K562 (cell line): ENCODE measurements around the gene ENG. TPM values are rescaled to one million over a fixed set of nuclear protein-coding genes. Genes with fewer than 3 reads are reported as not detected.

ENCODE experiments used
- ATAC-seq: fragments of 200-7000 bp; cut with Tn5 transposase; 3 replicates; pipeline ENCODE4 v1.9.1; 2020; ENCODE audit warnings: moderate library complexity
- BruUV-seq: library from RNA; stranded (reverse); fragments of 400-500 nt; replicated peaks from 2 replicates; lab custom pipeline; 2021; lab: Mats Ljungman, UMichigan
- CTCF ChIA-PET: fragments of 300-600 bp; formaldehyde crosslinking; extraction: SDS; loops from one replicate; lab custom pipeline; 2021; ENCODE audit warnings: low intra/inter-chr PET ratio; lab: Yijun Ruan, JAX
- POLR2A ChIA-PET: fragments of 300-600, 350-650 bp; sonication (Branson Sonifier 250); formaldehyde crosslinking; extraction: SDS; loops from one replicate; lab custom pipeline; 2021; ENCODE audit warnings: antibody characterized with exemption, inconsistent platforms; lab: Yijun Ruan, JAX
- DNase-seq, 4 experiments: peaks; one replicate each; pipeline versions ENCODE4 v3.0.0 to v3.0.0-alpha.2; 2011 to 2018; ENCODE audit warnings: low spot score in 3 of 4, mixed read lengths in 3 of 4; ENCODE audit errors: extremely low read depth in 1 of 4
- FAIRE-seq: peaks from 2 replicates; lab custom pipeline; 2011; peaks lifted over from hg19 to GRCh38; lab: Jason Lieb, UNC
- H2AFZ ChIP-seq: 2 replicates; pipeline ENCODE4 v1.6.0; 2011; ENCODE audit warnings: low read depth, low read length, control low read depth, inconsistent platforms
- H3K27ac ChIP-seq: fragments of 200-600 bp; 3 replicates; pipeline ENCODE4 v1.8.0; 2011; ENCODE audit warnings: low read depth, mild to moderate bottlenecking, control low read depth, inconsistent platforms, low read length, moderate library complexity, mixed read lengths; ENCODE audit errors: extremely low read depth
- H3K27me3 ChIP-seq, 2 experiments: fragments of 300-600 bp in 1 of 2; 2 replicates in 1 of 2; 3 replicates in 1 of 2; pipeline versions ENCODE4 v1.6.0 to v1.8.0; 2011; ENCODE audit warnings: inconsistent platforms in 2 of 2, low read length in 2 of 2, mild to moderate bottlenecking in 1 of 2, mixed read lengths in 1 of 2, moderate library complexity in 1 of 2; ENCODE audit not compliant: control insufficient read depth in 2 of 2, insufficient read depth in 2 of 2
- H3K36me3 ChIP-seq: fragments of 300-600 bp; 3 replicates; pipeline ENCODE4 v1.8.0; 2011; ENCODE audit warnings: mild to moderate bottlenecking, low read length, inconsistent platforms; ENCODE audit not compliant: control insufficient read depth, insufficient read depth
- H3K4me1 ChIP-seq, 2 experiments: fragments of 200-600 bp in 1 of 2; replicated peaks in 1 of 2; 2 replicates in 1 of 2; 3 replicates in 1 of 2; pipeline versions ENCODE4 v1.5.1 to v1.8.0; 2011; ENCODE audit warnings: inconsistent platforms in 2 of 2, low read length in 2 of 2, mild to moderate bottlenecking in 1 of 2, mixed read lengths in 1 of 2, moderate library complexity in 1 of 2; ENCODE audit not compliant: control insufficient read depth in 2 of 2, insufficient read depth in 2 of 2
- H3K4me2 ChIP-seq: 2 replicates; pipeline ENCODE4 v1.6.1; 2011; ENCODE audit warnings: low read length, control low read depth, inconsistent platforms, mixed read lengths; ENCODE audit not compliant: insufficient read depth
- H3K4me3 ChIP-seq: fragments of 200-600 bp; sonication (generic), shearing (Covaris generic); 2 replicates; pipeline ENCODE4 v1.5.1; 2016; ENCODE audit warnings: control low read depth, inconsistent platforms
- H3K79me2 ChIP-seq: fragments of 200-600 bp; 3 replicates; pipeline ENCODE4 v1.8.0; 2011; ENCODE audit warnings: low read length, inconsistent platforms; ENCODE audit not compliant: control insufficient read depth, insufficient read depth
- H3K9ac ChIP-seq, 2 experiments: 2 replicates each; pipeline versions ENCODE4 v1.6.0 to v1.6.1; 2011; ENCODE audit warnings: low read depth in 2 of 2, low read length in 2 of 2, control low read depth in 1 of 2, inconsistent platforms in 1 of 2, mild to moderate bottlenecking in 1 of 2, mixed read lengths in 1 of 2; ENCODE audit not compliant: insufficient read depth in 1 of 2
- H3K9me1 ChIP-seq: one replicate; pipeline ENCODE4 v1.6.0; 2011; ENCODE audit warnings: inconsistent platforms, mild to moderate bottlenecking, low read length, moderate library complexity; ENCODE audit not compliant: control insufficient read depth, insufficient read depth
- H3K9me3 ChIP-seq: replicated peaks from 2 replicates; pipeline ENCODE4 v1.5.1; 2011; ENCODE audit warnings: low read depth, low read length, inconsistent platforms; ENCODE audit not compliant: control insufficient read depth, insufficient read depth
- H4K20me1 ChIP-seq: replicated peaks from 2 replicates; pipeline ENCODE4 v1.6.1; 2011; ENCODE audit warnings: low read length, inconsistent platforms, mixed read lengths; ENCODE audit not compliant: control insufficient read depth, insufficient read depth
- BACH1 ChIP-seq: fragments of 200-800 bp; sonication (Bioruptor generic); IDR thresholded peaks from 2 replicates; pipeline ENCODE4 v1.6.1; 2016; ENCODE audit warnings: missing genetic modification characterization, missing compliant biosample characterization
- HDAC3 ChIP-seq: fragments of 450-650 bp; IDR thresholded peaks from 2 replicates; pipeline ENCODE4 v1.6.1; 2018; ENCODE audit warnings: borderline replicate concordance, mild to moderate bottlenecking, moderate library complexity; ENCODE audit not compliant: partially characterized antibody
- HSF4 ChIP-seq: fragments of 250-450 bp; sonication (Bioruptor Pico); IDR thresholded peaks from 2 replicates; pipeline ENCODE4 v2.1.2; 2022; ENCODE audit warnings: mild to moderate bottlenecking, moderate library complexity, borderline replicate concordance
- IFI16 ChIP-seq: fragments of 250-450 bp; sonication (Bioruptor Pico); IDR thresholded peaks from 2 replicates; pipeline ENCODE4 v2.1.2; 2022; ENCODE audit warnings: mild to moderate bottlenecking, inconsistent platforms
- L3MBTL2 ChIP-seq: fragments of 450-650 bp; IDR thresholded peaks from 2 replicates; pipeline ENCODE4 v1.6.1; 2016; ENCODE audit warnings: mild to moderate bottlenecking, moderate library complexity
- SLC30A9 ChIP-seq: fragments of 250-450 bp; sonication (Bioruptor Pico); IDR thresholded peaks from 2 replicates; pipeline ENCODE4 v1.8.0; 2022; ENCODE audit warnings: mild to moderate bottlenecking, moderate library complexity
- SMAD4 ChIP-seq: fragments of 250-450 bp; sonication (Bioruptor Pico); conservative IDR thresholded peaks from 2 replicates; pipeline ENCODE4 v1.8.0; 2021; ENCODE audit warnings: inconsistent platforms, mild to moderate bottlenecking, moderate library complexity
- TAF7 ChIP-seq: fragments of 450-650 bp; IDR thresholded peaks from 2 replicates; pipeline ENCODE4 v1.6.1; 2016; ENCODE audit warnings: missing genetic modification characterization, missing compliant biosample characterization
- TSHZ1 ChIP-seq: fragments of 250-450 bp; sonication (Bioruptor Pico); IDR thresholded peaks from 2 replicates; pipeline ENCODE4 v1.4.0; 2020; ENCODE audit warnings: mild to moderate bottlenecking, moderate library complexity
- VEZF1 ChIP-seq: fragments of 200-800 bp; sonication (Bioruptor generic); IDR thresholded peaks from 2 replicates; pipeline ENCODE4 v1.6.1; 2017; ENCODE audit warnings: missing genetic modification characterization, missing compliant biosample characterization
- ZC3H8 ChIP-seq: fragments of 450-650 bp; IDR thresholded peaks from 2 replicates; pipeline ENCODE4 v1.6.1; 2017
- ZFP30 ChIP-seq: fragments of 250-450 bp; sonication (Bioruptor Pico); IDR thresholded peaks from 2 replicates; pipeline ENCODE4 v1.8.0; 2022; ENCODE audit warnings: moderate library complexity, mild to moderate bottlenecking, inconsistent platforms, borderline replicate concordance
- ZNF212 ChIP-seq: fragments of 450-650 bp; formaldehyde crosslinking; IDR thresholded peaks from 2 replicates; pipeline ENCODE4 v1.4.0; 2020; ENCODE audit warnings: mild to moderate bottlenecking
- ZNF695 ChIP-seq: fragments of 450-650 bp; formaldehyde crosslinking; IDR thresholded peaks from 2 replicates; pipeline ENCODE4 v1.4.0; 2020; ENCODE audit warnings: mild to moderate bottlenecking, moderate library complexity
- WGBS: fragments of 100-300 bp; shearing (Covaris generic); methylation state at CpG from one replicate; pipeline ENCODE4 v1.1.6; 2016; ENCODE audit warnings: low coverage, mixed read lengths; ENCODE audit not compliant: insufficient coverage; ENCODE audit errors: missing lambda C conversion rate; 5-methylcytosine and 5-hydroxymethylcytosine counted together
- in situ Hi-C: fragments of 300-500 bp; cut with MboI; formaldehyde crosslinking; loops from 4 replicates; pipeline ENCODE4 v1.15.0; 2018; ENCODE audit warnings: inconsistent platforms, mixed read lengths
- intact Hi-C: fragments of 100-400 bp; cut with micrococcal nuclease; formaldehyde crosslinking; loops from 2 replicates; pipeline ENCODE4 v1.14.2; 2022
- polyA plus RNA-seq, 8 experiments: library from polyadenylated mRNA; depleted of rRNA in 4 of 8; stranded (reverse) in 5 of 8; unstranded in 3 of 8; fragments of >200 nt; fragmentation: Nextera tagmentation in 2 of 8; fragmentation: Illumina TruSeq in 1 of 8; extraction: Ambion mirVana in 2 of 8; extraction: Trizol in 1 of 8; gene quantifications; 2 replicates each; pipeline versions ENCODE4 v1.2.1 to v1.2.3, GENCODE V29; 2011 to 2014; ENCODE audit warnings: inconsistent platforms in 1 of 8, missing spikeins in 1 of 8
- total RNA-seq, 7 experiments: library from RNA; depleted of rRNA in 6 of 7; stranded (reverse); fragments of >200 nt in 6 of 7; fragmentation: Illumina TruSeq in 2 of 7; extraction: Trizol in 2 of 7; gene quantifications; 2 replicates each; pipeline versions ENCODE4 v1.2.1 to v1.2.3, GENCODE V29; 2011 to 2021; ENCODE audit warnings: low replicate concordance in 1 of 7

The ENG gene
- total and polyA plus RNA-seq, 9 of the 15 experiments (the other 6 are each of a cell fraction or from before 2014, with no cell fraction given), result 0.04 to 0.40 (median 0.14) TPM; not detected in 1

DNA sequence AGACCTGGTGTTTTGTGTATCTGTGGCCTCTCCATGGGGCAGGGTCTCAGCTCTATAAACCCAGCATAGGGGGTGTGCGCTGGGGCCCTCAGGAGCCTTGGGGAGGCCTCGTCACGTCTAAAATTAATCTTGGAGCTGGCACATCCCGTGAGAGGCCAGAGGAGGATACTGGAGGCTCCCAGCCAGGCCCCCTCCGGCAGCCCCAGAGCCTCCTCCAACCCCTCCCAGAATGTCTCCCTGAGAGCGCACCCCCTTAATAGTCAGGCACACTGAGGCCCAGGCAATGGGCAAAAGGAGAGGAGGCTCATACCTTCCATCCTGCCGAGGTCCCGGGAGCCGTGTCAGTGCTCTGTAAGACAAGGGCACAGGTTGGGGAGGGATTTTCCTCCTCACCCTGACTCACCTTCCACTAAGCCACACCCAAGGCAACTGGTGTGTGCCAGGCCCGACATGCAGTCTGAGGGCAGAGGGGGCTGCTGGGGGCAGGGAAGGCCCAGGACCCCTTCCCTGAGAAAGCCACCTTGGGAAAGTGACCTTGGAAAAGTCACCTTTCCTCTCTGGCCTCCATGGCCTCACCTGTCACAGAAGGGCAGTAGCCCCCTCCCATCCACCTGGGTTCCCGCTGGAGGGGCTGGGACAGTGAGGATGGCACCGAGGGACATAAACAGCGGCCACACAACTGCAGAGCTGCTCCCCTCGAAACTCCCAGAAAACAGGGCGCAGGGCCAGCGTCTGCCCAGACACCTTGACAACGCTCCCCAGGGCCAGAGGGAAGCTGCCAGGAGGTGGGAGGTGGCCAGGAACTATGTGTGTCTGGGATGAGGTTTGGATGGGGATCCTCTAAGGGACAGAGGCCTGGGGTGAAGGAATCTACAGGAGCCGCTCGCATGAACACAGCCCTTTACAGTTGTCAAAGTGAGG lies 20.1 kb upstream of the ENG start (continued):
- no peak for TF ChIP-seq TSHZ1
- TF ChIP-seq IFI16 (CRISPR knock-in tag), result no peak
- no peak for TF ChIP-seq ZFP30 (CRISPR knock-in tag)

GRCh38 chr9:127873886-127874285 lies 19.4 kb upstream of the ENG start:
- H4K20me1 ChIP-seq, result no peaks in the 10 kb centered on the region
- peaks cover 22 to 67% of the 10 kb centered on the region in 2 experiments; a peak in 4 of 5 replicates for H3K4me1 ChIP-seq
- H3K4me3 ChIP-seq, result no peak overlapping the region
- no peaks in the 10 kb centered on the region for H3K9me1 ChIP-seq
- no peak overlapping the region for H3K4me2 ChIP-seq
- DNase-seq (no peak), ATAC-seq (no peak), FAIRE-seq (no peak)
- H3K36me3 ChIP-seq, result peaks cover 6% of the 10 kb centered on the region; the same call in 1 of the 3 replicates
- intact Hi-C loops, result loop anchor here (5.0 to 10.0 kb wide), 2 partner anchors 72 to 279 kb away; partner anchors contain the start of gene FPGS
- WGBS, result 77% methylated on average over 10 of the region's 10 CpGs
- no peak overlapping the region for H2AFZ ChIP-seq
- no TSS peak for BruUV-seq
- H3K27me3 ChIP-seq, result no peaks in the 10 kb centered on the region
- no peaks in the 10 kb centered on the region for H3K9me3 ChIP-seq
- H3K27ac ChIP-seq, result no peak overlapping the region
- in situ Hi-C loops, result loop anchor here (5.0 to 10.0 kb wide), 3 partner anchors 67 to 279 kb away; partner anchors contain the start of gene TOR2A
- peak overlapping the region in 1 of 2 experiments; percentile 18; a peak in 1 of 4 replicates for H3K9ac ChIP-seq
- CTCF ChIA-PET, result interaction anchor here (0.6 kb wide), 1 partner anchor 171 kb away, joined by 3 read pairs; no protein-coding TSS in a partner anchor
- H3K79me2 ChIP-seq, result peaks cover 12% of the 10 kb centered on the region; the same call in 2 of the 3 replicates
- POLR2A ChIA-PET, result interaction anchor here (0.7 to 2.4 kb wide), 3 partner anchors 11 to 88 kb away, joined by 3 to 9 read pairs (median 3); partner anchors contain the start of gene CDK9
- TF ChIP-seq HDAC3, result no peak
- no peak for TF ChIP-seq ZNF695 (CRISPR knock-in tag)
- no peak for TF ChIP-seq ZNF212 (CRISPR knock-in tag)
- no peak for TF ChIP-seq TAF7 (tag)
- no peak for TF ChIP-seq ZC3H8
- no peak for TF ChIP-seq SMAD4
- TF ChIP-seq SLC30A9 (CRISPR knock-in tag), result no peak
- TF ChIP-seq VEZF1 (CRISPR knock-in tag), result no peak
- TF ChIP-seq L3MBTL2, result no peak
- no peak for TF ChIP-seq BACH1 (tag)
- TF ChIP-seq HSF4 (CRISPR knock-in tag), result no peak
